Testis (tissue), 2 donors: Measurements from ENCODE around the gene CNGB1.

Experiments used
- POLR2A ChIP-seq: fragments of 450-650 bp; IDR thresholded peaks from one replicate; pipeline ENCODE4 v1.6.1; 2017; ENCODE audit warnings: antibody characterized with exemption, mild to moderate bottlenecking, moderate library complexity
- TF ChIP-seq, protein P1 (sequence below), 3 experiments: fragments of 450-650 bp in 2 of 3; fragments of 200-600 bp in 1 of 3; sonication (generic) in 1 of 3; IDR thresholded peaks; one replicate each; pipeline ENCODE4 v1.5.1; 2016 to 2019; ENCODE audit warnings: antibody characterized with exemption in 3 of 3, mild to moderate bottlenecking in 2 of 3, moderate library complexity in 1 of 3

DNA sequence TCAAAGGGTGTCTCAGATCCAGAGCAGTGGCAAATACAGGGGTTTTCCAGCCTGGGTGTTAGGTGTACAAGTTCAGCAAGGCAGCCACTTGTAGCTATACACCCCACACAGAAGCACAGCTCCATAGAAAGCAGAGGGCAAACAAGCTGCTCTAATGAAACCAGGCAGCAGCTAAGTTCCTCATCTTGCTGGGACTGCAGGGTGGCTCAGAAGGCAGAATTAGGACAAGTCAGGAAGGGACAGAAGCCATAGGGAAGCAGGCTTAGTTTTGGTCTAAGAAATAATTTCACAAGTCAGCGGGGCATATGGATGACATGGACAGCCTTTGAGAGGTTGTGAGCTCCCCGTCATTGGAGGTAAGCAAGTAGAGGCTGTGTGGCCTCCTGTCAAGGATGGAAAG, 23.7 kb downstream of the CNGB1 start:
- TF ChIP-seq, protein P1, sequence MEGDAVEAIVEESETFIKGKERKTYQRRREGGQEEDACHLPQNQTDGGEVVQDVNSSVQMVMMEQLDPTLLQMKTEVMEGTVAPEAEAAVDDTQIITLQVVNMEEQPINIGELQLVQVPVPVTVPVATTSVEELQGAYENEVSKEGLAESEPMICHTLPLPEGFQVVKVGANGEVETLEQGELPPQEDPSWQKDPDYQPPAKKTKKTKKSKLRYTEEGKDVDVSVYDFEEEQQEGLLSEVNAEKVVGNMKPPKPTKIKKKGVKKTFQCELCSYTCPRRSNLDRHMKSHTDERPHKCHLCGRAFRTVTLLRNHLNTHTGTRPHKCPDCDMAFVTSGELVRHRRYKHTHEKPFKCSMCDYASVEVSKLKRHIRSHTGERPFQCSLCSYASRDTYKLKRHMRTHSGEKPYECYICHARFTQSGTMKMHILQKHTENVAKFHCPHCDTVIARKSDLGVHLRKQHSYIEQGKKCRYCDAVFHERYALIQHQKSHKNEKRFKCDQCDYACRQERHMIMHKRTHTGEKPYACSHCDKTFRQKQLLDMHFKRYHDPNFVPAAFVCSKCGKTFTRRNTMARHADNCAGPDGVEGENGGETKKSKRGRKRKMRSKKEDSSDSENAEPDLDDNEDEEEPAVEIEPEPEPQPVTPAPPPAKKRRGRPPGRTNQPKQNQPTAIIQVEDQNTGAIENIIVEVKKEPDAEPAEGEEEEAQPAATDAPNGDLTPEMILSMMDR (IDR thresholded peaks at IDR 0.05): no peak
- TF ChIP-seq POLR2A: no peak
